OCI-LY1 (cell line): ENCODE results near the gene HINFP.
A peak's percentile ranks its signal among the peaks of the same experiment; 100 is the strongest.

Experiments
- H2AFZ ChIP-seq: fragments of 200-600 bp; sonication (generic), shearing (Covaris generic); 2 replicates; pipeline ENCODE4 v1.6.0; 2014; ENCODE audit warnings: antibody characterized with exemption, mild to moderate bottlenecking, low read length
- H3F3A ChIP-seq: fragments of 200-600 bp; sonication (generic), shearing (Covaris generic); 2 replicates; pipeline ENCODE4 v1.6.0; 2014; ENCODE audit warnings: mild to moderate bottlenecking, antibody characterized with exemption, low read length, moderate library complexity; ENCODE audit not compliant: insufficient read depth
- H3K27ac ChIP-seq: fragments of 200-600 bp; sonication (generic); 2 replicates; pipeline ENCODE4 v1.5.1; 2014; ENCODE audit warnings: low read length, mixed run types, mild to moderate bottlenecking, low read depth; ENCODE audit not compliant: poor library complexity, severe bottlenecking
- H3K27me3 ChIP-seq: fragments of 200-600 bp; sonication (generic); 2 replicates; pipeline ENCODE4 v1.6.0; 2014; ENCODE audit warnings: antibody characterized with exemption, mild to moderate bottlenecking, low read length, moderate library complexity; ENCODE audit not compliant: insufficient read depth
- H3K36me3 ChIP-seq: fragments of 200-600 bp; sonication (generic); 2 replicates; pipeline ENCODE4 v1.6.1; 2014; ENCODE audit warnings: mild to moderate bottlenecking, antibody characterized with exemption, low read length, moderate library complexity, mixed read lengths; ENCODE audit not compliant: insufficient read depth
- H3K4me1 ChIP-seq: fragments of 200-600 bp; sonication (generic); 2 replicates; pipeline ENCODE4 v1.5.1; 2014; ENCODE audit warnings: mild to moderate bottlenecking, low read length, moderate library complexity; ENCODE audit not compliant: insufficient read depth, severe bottlenecking
- H3K4me2 ChIP-seq: fragments of 200-600 bp; sonication (generic), shearing (Covaris generic); 2 replicates; pipeline ENCODE4 v1.6.1; 2014; ENCODE audit warnings: low read length
- H3K4me3 ChIP-seq: fragments of 200-600 bp; sonication (generic); 2 replicates; pipeline ENCODE4 v1.5.1; 2014; ENCODE audit warnings: low read length, low read depth, mild to moderate bottlenecking, mixed read lengths; ENCODE audit not compliant: poor library complexity, severe bottlenecking
- H3K79me2 ChIP-seq: fragments of 200-600 bp; shearing (Covaris generic); 2 replicates; pipeline ENCODE4 v1.6.1; 2016; ENCODE audit warnings: mixed run types, low read length, mixed read lengths; ENCODE audit not compliant: insufficient read depth
- H3K9ac ChIP-seq: fragments of 200-600 bp; sonication (generic), shearing (Covaris generic); 2 replicates; pipeline ENCODE4 v1.6.1; 2014; ENCODE audit warnings: mild to moderate bottlenecking, low read length, mixed read lengths
- H3K9me2 ChIP-seq: fragments of 200-600 bp; sonication (generic), shearing (Covaris generic); 2 replicates; pipeline ENCODE4 v1.6.1; 2014; ENCODE audit warnings: low read depth, mild to moderate bottlenecking, low read length, mixed read lengths
- H3K9me3 ChIP-seq: fragments of 200-600 bp; shearing (Covaris generic); 2 replicates; pipeline ENCODE4 v1.6.1; 2014; ENCODE audit warnings: low read length, mixed read lengths
- H4K20me1 ChIP-seq: fragments of 200-600 bp; sonication (generic), shearing (Covaris generic); 2 replicates; pipeline ENCODE4 v1.6.0; 2016; ENCODE audit warnings: mild to moderate bottlenecking, low read length; ENCODE audit not compliant: insufficient read depth
- EZH2 ChIP-seq: fragments of 200-600 bp; sonication (generic), shearing (Covaris generic); IDR thresholded peaks from 2 replicates; pipeline ENCODE4 v1.8.0; 2017; ENCODE audit warnings: borderline replicate concordance, mixed run types, mild to moderate bottlenecking, antibody characterized with exemption, low read length, moderate library complexity, mixed read lengths
- TF ChIP-seq, protein P1 (sequence below): fragments of 200-600 bp; sonication (generic), shearing (Covaris generic); IDR thresholded peaks from 2 replicates; pipeline ENCODE4 v1.5.1; 2017; ENCODE audit warnings: mild to moderate bottlenecking, antibody characterized with exemption, low read length, moderate library complexity, mixed read lengths

The HINFP gene

GRCh38 chr11:119092880-119093842 lies 28.2 kb upstream of the HINFP start:
- peak overlapping the region; percentile 86 for H3K27ac ChIP-seq
- no peak overlapping the region for H2AFZ ChIP-seq
- peak overlapping the region; percentile 97 for H3K4me2 ChIP-seq
- no peaks in the 10 kb centered on the region for H3K27me3 ChIP-seq
- peaks cover 3% of the 10 kb centered on the region for H3F3A ChIP-seq
- peak overlapping the region; percentile 100 for H3K9ac ChIP-seq
- no peaks in the 10 kb centered on the region for H3K9me3 ChIP-seq
- peaks cover 18% of the 10 kb centered on the region for H3K79me2 ChIP-seq
- peaks cover 33% of the 10 kb centered on the region for H3K4me1 ChIP-seq
- TF ChIP-seq, protein P1, sequence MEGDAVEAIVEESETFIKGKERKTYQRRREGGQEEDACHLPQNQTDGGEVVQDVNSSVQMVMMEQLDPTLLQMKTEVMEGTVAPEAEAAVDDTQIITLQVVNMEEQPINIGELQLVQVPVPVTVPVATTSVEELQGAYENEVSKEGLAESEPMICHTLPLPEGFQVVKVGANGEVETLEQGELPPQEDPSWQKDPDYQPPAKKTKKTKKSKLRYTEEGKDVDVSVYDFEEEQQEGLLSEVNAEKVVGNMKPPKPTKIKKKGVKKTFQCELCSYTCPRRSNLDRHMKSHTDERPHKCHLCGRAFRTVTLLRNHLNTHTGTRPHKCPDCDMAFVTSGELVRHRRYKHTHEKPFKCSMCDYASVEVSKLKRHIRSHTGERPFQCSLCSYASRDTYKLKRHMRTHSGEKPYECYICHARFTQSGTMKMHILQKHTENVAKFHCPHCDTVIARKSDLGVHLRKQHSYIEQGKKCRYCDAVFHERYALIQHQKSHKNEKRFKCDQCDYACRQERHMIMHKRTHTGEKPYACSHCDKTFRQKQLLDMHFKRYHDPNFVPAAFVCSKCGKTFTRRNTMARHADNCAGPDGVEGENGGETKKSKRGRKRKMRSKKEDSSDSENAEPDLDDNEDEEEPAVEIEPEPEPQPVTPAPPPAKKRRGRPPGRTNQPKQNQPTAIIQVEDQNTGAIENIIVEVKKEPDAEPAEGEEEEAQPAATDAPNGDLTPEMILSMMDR: no peak
- no peak for TF ChIP-seq EZH2
- peak overlapping the region; percentile 100 for H3K4me3 ChIP-seq
- H4K20me1 ChIP-seq: no peaks in the 10 kb centered on the region
- no peaks in the 10 kb centered on the region for H3K9me2 ChIP-seq
- H3K36me3 ChIP-seq: peaks cover 68% of the 10 kb centered on the region

DNA sequence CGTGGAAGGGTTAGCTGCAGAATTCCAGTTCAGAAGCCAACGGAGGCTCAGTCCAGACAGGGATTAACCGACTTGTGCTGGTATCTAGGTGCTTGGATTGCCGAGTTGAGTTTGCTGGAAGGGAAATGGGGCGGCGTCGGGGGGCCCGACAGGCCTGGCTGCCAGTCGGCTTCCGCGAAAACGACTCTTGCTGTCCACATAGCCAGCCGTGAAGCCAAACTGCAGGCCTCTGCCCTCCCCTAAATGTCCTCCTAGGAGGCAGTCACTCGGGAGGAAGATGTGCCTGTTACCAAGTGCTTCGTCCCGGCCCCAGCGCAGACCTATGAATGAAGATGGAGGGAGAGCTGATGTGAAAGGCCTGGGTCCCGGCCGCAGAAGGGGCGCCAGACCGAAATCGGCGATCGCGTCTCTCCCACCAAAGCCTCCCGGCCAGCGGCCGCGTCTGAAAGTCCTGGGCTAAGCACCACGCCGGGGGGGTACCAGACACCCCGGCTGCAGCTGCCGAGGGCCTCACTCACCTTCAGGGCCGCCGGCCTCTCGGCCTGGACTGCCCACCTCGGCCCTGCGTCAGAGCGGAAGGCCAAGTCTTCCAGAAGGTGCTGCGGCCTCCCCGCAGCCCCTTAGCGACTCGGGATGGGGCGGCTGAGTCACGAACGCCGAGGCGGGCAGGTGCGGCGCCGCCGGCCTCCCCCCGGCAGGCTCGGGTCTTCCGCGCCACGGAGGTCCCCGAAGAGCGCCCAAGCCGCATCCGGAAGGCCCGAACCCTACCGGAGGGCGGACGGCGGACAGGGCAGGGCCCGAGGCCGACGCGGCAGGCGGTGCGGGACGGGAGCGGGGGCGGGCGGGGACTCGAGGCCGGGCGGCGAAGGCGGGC lies 27.2 kb upstream of the HINFP start:
- peaks cover 3% of the 10 kb centered on the region for H3F3A ChIP-seq
- peaks cover 36% of the 10 kb centered on the region for H3K4me1 ChIP-seq

DNA sequence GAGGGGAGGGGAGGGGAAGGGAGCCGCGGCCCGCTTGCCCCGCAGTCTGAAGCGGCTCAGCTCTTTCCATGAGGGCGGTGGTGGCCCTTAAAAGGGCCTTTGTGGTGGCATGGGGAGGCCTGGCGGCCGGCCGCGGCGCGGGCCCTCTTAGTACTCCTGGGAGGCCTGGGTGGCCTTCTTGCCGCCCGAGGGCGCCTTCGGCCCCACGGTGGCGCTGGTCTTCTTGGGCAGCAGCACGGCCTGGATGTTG lies 26.6 kb upstream of the HINFP start:
- Histone ChIP-seq H3K9me2 (no peaks in the 10 kb centered on the region), H3K27ac (peak overlapping the region; percentile 86), H3K4me3 (peak overlapping the region; percentile 100), H3K4me1 (peaks cover 39% of the 10 kb centered on the region), H3K27me3 (no peaks in the 10 kb centered on the region), H3F3A (peaks cover 3% of the 10 kb centered on the region), H2AFZ (no peak overlapping the region), H3K36me3 (peaks cover 75% of the 10 kb centered on the region), H3K9me3 (no peaks in the 10 kb centered on the region), H3K4me2 (peak overlapping the region; percentile 97), H3K79me2 (peaks cover 18% of the 10 kb centered on the region), H3K9ac (peak overlapping the region; percentile 100), H4K20me1 (no peaks in the 10 kb centered on the region)
- TF ChIP-seq, protein P1: peak; percentile 45
- no peak for TF ChIP-seq EZH2

More for the DNA sequence above, 27.2 kb upstream of the HINFP start:
- Histone ChIP-seq H3K36me3 (peaks cover 75% of the 10 kb centered on the region), H3K4me2 (peak overlapping the region; percentile 97), H2AFZ (no peak overlapping the region), H3K9me3 (no peaks in the 10 kb centered on the region), H3K27me3 (no peaks in the 10 kb centered on the region), H4K20me1 (no peaks in the 10 kb centered on the region), H3K79me2 (peaks cover 18% of the 10 kb centered on the region), H3K27ac (peak overlapping the region; percentile 86), H3K9ac (peak overlapping the region; percentile 100), H3K4me3 (peak overlapping the region; percentile 100), H3K9me2 (no peaks in the 10 kb centered on the region)
- TF ChIP-seq, protein P1: no peak
- no peak for TF ChIP-seq EZH2
